ENCODE data around the gene ZNF526.

ZNF526 gene

GRCh38 chr19:42196011-42197001, 23.8 kb upstream of the ZNF526 start:
- DNase-seq (ENCODE audit: low spot score) = no peak

- no peak for DNase-seq (ENCODE audit: low spot score)
Observed at GRCh38 chr19:42197375-42197817, 22.7 kb upstream of the ZNF526 start.

GRCh38 chr19:42198676-42199439, 21.3 kb upstream of the ZNF526 start:
- DNase-seq (ENCODE audit: low spot score) = no peak

- DNase-seq (ENCODE audit: low spot score) = no peak
Observed at GRCh38 chr19:42199440-42200115, 20.5 kb upstream of the ZNF526 start.

GRCh38 chr19:42200116-42200715, 19.9 kb upstream of the ZNF526 start:
- no peak for DNase-seq (ENCODE audit: low spot score)

GRCh38 chr19:42201489-42202289, 18.4 kb upstream of the ZNF526 start:
- DNase-seq (ENCODE audit: low spot score) = peak; percentile 66

- no peak for DNase-seq (ENCODE audit: low spot score)
Observed at GRCh38 chr19:42202290-42202880, 17.7 kb upstream of the ZNF526 start.

- DNase-seq (ENCODE audit: low spot score) = no peak
Observed at GRCh38 chr19:42203700-42204099, 16.4 kb upstream of the ZNF526 start.

GRCh38 chr19:42204664-42205063, 15.4 kb upstream of the ZNF526 start:
- no peak for DNase-seq (ENCODE audit: low spot score)

- DNase-seq (ENCODE audit: low spot score) = no peak
Observed at GRCh38 chr19:42206871-42207755, 13.0 kb upstream of the ZNF526 start.

- DNase-seq (ENCODE audit: low spot score) = no peak
Observed at GRCh38 chr19:42207767-42208271, 12.3 kb upstream of the ZNF526 start.

- no peak for DNase-seq (ENCODE audit: low spot score)
Observed at GRCh38 chr19:42208612-42209011, 11.5 kb upstream of the ZNF526 start.

GRCh38 chr19:42212886-42213285, 7.2 kb upstream of the ZNF526 start:
- DNase-seq (ENCODE audit: low spot score) = no peak

GRCh38 chr19:42214810-42215485, 5.2 kb upstream of the ZNF526 start:
- DNase-seq (ENCODE audit: low spot score) = no peak

- no peak for DNase-seq (ENCODE audit: low spot score)
Observed at GRCh38 chr19:42216653-42217519, 3.2 kb upstream of the ZNF526 start.

- peak; percentile 96 for DNase-seq (ENCODE audit: low spot score)
Observed at GRCh38 chr19:42217520-42218437, 2.3 kb upstream of the ZNF526 start, which contains the start of gene DEDD2. DEDD2 (minus strand) TSS chr19:42217677; CDS start chr19:42217007, 670 bp downstream.

GRCh38 chr19:42220751-42221097, 612 bp downstream of the ZNF526 start:
- DNase-seq (ENCODE audit: low spot score) = no peak
